HG03439 (cell line): ENCODE data around the gene FLOT2.
A peak's percentile ranks its signal among the peaks of the same experiment; 100 is the strongest.
"Not testable (repeated sequence)": the region's sequence is repeated elsewhere in the genome, so short reads cannot be mapped to it uniquely, and the experiment has no call there.

Experiments used
- ATAC-seq: cut with Tn5 transposase; IDR thresholded peaks from one replicate; pipeline ENCODE4 v1.9.1; 2021; ENCODE audit warnings: mild to moderate bottlenecking, moderate library complexity; ENCODE audit not compliant: unreplicated experiment

FLOT2 gene

GRCh38 chr17:28853295-28853694, 44.2 kb downstream of the FLOT2 start:
- no peak for ATAC-seq

- no peak for ATAC-seq
These were observed 48.3 kb downstream of the FLOT2 start for GRCh38 chr17:28849281-28849680.

GRCh38 chr17:28848667-28849066, 48.9 kb downstream of the FLOT2 start:
- not testable (repeated sequence) for ATAC-seq

- not testable (repeated sequence) for ATAC-seq
These were observed 50.8 kb downstream of the FLOT2 start for GRCh38 chr17:28846699-28847098.

- ATAC-seq: no peak
These were observed 51.3 kb downstream of the FLOT2 start for GRCh38 chr17:28846231-28846630.

GRCh38 chr17:28843816-28844148, 53.8 kb downstream of the FLOT2 start:
- no peak for ATAC-seq

GRCh38 chr17:28842282-28843012, 55.1 kb downstream of the FLOT2 start, which contains the start of gene FAM222B:
FAM222B (minus strand) TSS chr17:28842790; CDS start chr17:28766667, 76,123 bp downstream.
- peak; percentile 73 for ATAC-seq

- peak; percentile 12 for ATAC-seq
These were observed 55.6 kb downstream of the FLOT2 start for GRCh38 chr17:28841901-28842281.

GRCh38 chr17:28839221-28839620, 58.3 kb downstream of the FLOT2 start:
- ATAC-seq: no peak

GRCh38 chr17:28836541-28836940, 61.0 kb downstream of the FLOT2 start:
- not testable (repeated sequence) for ATAC-seq

GRCh38 chr17:28834420-28834819, 63.1 kb downstream of the FLOT2 start:
- ATAC-seq: no peak
